Muscle layer of duodenum (tissue), 2 donors: ENCODE data around the gene TRAK1.

Source experiments
- H3K27ac ChIP-seq: one replicate; pipeline ENCODE4 v1.7.0; 2013; ENCODE audit warnings: mild to moderate bottlenecking, low read length
- H3K27me3 ChIP-seq: one replicate; pipeline ENCODE4 v1.7.0; 2013; ENCODE audit warnings: low read depth, mild to moderate bottlenecking, control low read depth, low read length
- H3K36me3 ChIP-seq, 2 donors: one replicate each; pipeline ENCODE4 v1.7.0; 2013; ENCODE audit warnings: low read length in 2 of 2, control low read depth in 1 of 2, mild to moderate bottlenecking in 1 of 2; ENCODE audit not compliant: insufficient read depth in 2 of 2, control insufficient read depth in 1 of 2
- H3K4me1 ChIP-seq, 2 donors: one replicate each; pipeline ENCODE4 v1.7.0; 2013; ENCODE audit warnings: low read length in 2 of 2, mild to moderate bottlenecking in 2 of 2, control low read depth in 1 of 2, moderate library complexity in 1 of 2; ENCODE audit not compliant: insufficient read depth in 2 of 2, control insufficient read depth in 1 of 2
- H3K4me3 ChIP-seq, 2 donors: one replicate each; pipeline ENCODE4 v1.7.0; 2013; ENCODE audit warnings: low read length in 2 of 2, low read depth in 1 of 2, mild to moderate bottlenecking in 1 of 2
- H3K9me3 ChIP-seq, 2 donors: one replicate each; pipeline ENCODE4 v1.7.0; 2013; ENCODE audit warnings: low read length in 2 of 2, control low read depth in 1 of 2, mild to moderate bottlenecking in 1 of 2; ENCODE audit not compliant: control insufficient read depth in 1 of 2
- donor health status: healthy.

Gene TRAK1

DNA sequence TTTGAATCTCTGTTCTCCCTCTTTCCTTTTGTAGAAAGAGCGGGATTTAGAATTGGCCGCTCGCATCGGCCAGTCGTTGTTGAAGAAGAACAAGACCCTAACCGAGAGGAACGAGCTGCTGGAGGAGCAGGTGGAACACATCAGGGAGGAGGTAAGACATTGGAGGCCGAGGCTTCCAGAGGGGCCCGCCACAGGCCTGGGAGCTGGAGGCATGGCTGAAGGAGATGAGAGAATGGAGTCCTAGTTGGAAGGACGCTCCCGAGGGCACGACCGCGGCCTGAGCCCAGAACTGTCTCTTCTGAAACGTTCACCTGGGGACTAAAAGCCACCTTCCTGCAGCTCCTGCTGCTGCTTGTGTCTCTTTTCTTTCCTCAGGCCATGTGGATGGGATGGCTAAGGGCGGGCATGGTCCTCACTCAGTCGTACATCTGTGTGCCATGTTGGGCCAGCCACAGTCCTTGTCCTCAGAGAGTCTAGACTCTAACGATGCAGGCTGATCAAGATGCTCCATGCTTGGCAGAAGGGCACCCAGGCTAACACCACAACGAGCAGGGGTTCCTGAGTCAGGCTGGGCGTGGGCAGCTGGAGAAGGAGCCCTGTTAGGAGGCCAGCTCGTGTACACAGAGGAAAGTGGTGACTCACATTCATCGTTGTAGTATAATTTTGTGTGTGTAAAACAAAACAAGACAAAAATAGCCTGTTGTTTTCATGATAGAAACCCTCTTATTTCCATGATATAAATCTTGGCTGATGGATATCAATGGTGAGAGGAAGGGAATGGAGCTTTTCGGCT is 93.7 kb downstream of the TRAK1 start:
- no peak overlapping the region for H3K27ac ChIP-seq
- peaks cover 9 to 21% of the 10 kb centered on the region in 2 donors for H3K36me3 ChIP-seq

DNA sequence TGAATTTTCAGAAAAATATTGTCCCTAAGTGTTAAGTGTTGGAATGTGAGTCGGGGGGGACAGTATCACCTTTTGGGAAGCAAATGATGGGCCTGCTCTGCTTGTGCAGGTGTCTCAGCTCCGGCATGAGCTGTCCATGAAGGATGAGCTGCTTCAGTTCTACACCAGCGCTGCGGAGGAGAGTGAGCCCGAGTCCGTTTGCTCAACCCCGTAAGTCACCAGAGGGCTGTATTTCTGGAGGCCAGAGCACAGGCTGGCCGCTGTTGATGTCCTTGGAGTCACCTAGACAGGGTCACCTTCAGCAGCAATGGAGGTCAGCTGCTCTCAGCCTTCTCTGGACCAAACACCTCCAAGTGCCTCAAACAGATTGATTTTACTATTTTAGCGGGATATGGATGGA is 96.8 kb downstream of the TRAK1 start:
- H3K27ac ChIP-seq, result no peak overlapping the region
- no peaks in the 10 kb centered on the region for H3K27me3 ChIP-seq
- H3K9me3 ChIP-seq, result no peaks in the 10 kb centered on the region
- H3K36me3 ChIP-seq, result peaks cover 19 to 27% of the 10 kb centered on the region in 2 donors
- H3K4me3 ChIP-seq, result no peak overlapping the region
- peaks cover 0 to 13% of the 10 kb centered on the region in 2 donors for H3K4me1 ChIP-seq

More for the DNA sequence above, 93.7 kb downstream of the TRAK1 start:
- H3K9me3 ChIP-seq, result no peaks in the 10 kb centered on the region
- no peak overlapping the region for H3K4me3 ChIP-seq
- peaks cover under 1 to 3% of the 10 kb centered on the region in 2 donors for H3K4me1 ChIP-seq
- no peaks in the 10 kb centered on the region for H3K27me3 ChIP-seq

GRCh38 chr3:42188376-42188775 is 97.2 kb downstream of the TRAK1 start:
- H3K27ac ChIP-seq, result peak overlapping the region; percentile 46
- H3K4me1 ChIP-seq, result peaks cover 0 to 14% of the 10 kb centered on the region in 2 donors
- no peak overlapping the region for H3K4me3 ChIP-seq
- H3K27me3 ChIP-seq, result no peaks in the 10 kb centered on the region
- peaks cover 19 to 31% of the 10 kb centered on the region in 2 donors for H3K36me3 ChIP-seq
- no peaks in the 10 kb centered on the region for H3K9me3 ChIP-seq

GRCh38 chr3:42189001-42189460 is 97.9 kb downstream of the TRAK1 start:
- Histone ChIP-seq H3K4me1 (peaks cover 0 to 14% of the 10 kb centered on the region in 2 donors), H3K27ac (peak overlapping the region; percentile 46), H3K36me3 (peaks cover 24 to 37% of the 10 kb centered on the region in 2 donors)

DNA sequence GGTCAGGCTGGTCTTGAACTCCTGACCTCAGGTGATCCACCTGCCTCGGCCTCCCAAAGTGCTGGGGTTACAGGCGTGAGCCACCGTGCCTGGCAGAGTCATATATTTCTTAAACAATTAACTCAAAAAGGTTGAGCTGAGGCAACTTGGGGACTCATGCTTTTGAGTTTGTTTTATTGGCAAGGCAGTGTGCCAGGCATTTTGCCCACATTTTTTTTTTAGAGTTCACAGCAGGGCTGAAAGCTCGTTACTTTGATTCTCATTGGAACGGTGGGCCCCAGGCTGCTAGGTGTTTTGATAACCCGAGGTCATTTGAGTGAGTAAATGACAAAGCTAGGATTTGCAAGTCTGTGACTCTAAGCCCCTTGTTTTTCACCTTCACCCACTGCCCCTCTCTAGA is 98.6 kb downstream of the TRAK1 start:
- Histone ChIP-seq H3K9me3 (no peaks in the 10 kb centered on the region), H3K27me3 (no peaks in the 10 kb centered on the region), H3K4me1 (peaks cover 0 to 14% of the 10 kb centered on the region in 2 donors), H3K27ac (no peak overlapping the region), H3K4me3 (no peak overlapping the region), H3K36me3 (peaks cover 30 to 43% of the 10 kb centered on the region in 2 donors)

More at GRCh38 chr3:42189001-42189460, 97.9 kb downstream of the TRAK1 start:
- H3K9me3 ChIP-seq, result no peaks in the 10 kb centered on the region
- H3K4me3 ChIP-seq, result no peak overlapping the region
- no peaks in the 10 kb centered on the region for H3K27me3 ChIP-seq

- H3K4me1 ChIP-seq, result peaks cover 0 to 14% of the 10 kb centered on the region in 2 donors
- no peaks in the 10 kb centered on the region for H3K27me3 ChIP-seq
- no peak overlapping the region for H3K4me3 ChIP-seq
- peaks cover 41 to 51% of the 10 kb centered on the region in 2 donors for H3K36me3 ChIP-seq
- no peak overlapping the region for H3K27ac ChIP-seq
- H3K9me3 ChIP-seq, result no peaks in the 10 kb centered on the region
These were observed 99.7 kb downstream of the TRAK1 start for GRCh38 chr3:42190701-42191442.

DNA sequence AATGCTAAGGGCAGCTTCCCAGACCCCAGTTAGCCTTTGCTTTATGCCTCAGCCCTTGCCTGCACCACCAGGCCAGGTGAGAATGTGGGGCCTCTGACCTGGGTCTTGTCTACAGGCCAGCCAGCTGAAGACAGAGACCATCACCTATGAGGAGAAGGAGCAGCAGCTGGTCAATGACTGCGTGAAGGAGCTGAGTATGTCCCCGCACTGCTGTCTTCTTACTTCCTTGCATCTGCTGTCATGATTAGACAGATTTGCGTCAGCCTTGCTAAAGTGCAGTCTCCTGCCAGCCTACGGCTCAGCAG is 100.2 kb downstream of the TRAK1 start:
- Histone ChIP-seq H3K4me1 (peaks cover 0 to 14% of the 10 kb centered on the region in 2 donors), H3K4me3 (no peak overlapping the region), H3K27ac (no peak overlapping the region), H3K9me3 (no peaks in the 10 kb centered on the region), H3K36me3 (peaks cover 44 to 51% of the 10 kb centered on the region in 2 donors), H3K27me3 (no peaks in the 10 kb centered on the region)

GRCh38 chr3:42192334-42193200 is 101.4 kb downstream of the TRAK1 start:
- Histone ChIP-seq H3K9me3 (no peaks in the 10 kb centered on the region), H3K27me3 (no peaks in the 10 kb centered on the region), H3K4me3 (no peak overlapping the region), H3K36me3 (peaks cover 48 to 60% of the 10 kb centered on the region in 2 donors), H3K4me1 (peaks cover 0 to 14% of the 10 kb centered on the region in 2 donors), H3K27ac (no peak overlapping the region)

GRCh38 chr3:42194943-42195510 is 103.9 kb downstream of the TRAK1 start:
- Histone ChIP-seq H3K27ac (no peak overlapping the region), H3K36me3 (peaks cover 62 to 73% of the 10 kb centered on the region in 2 donors), H3K4me3 (no peak overlapping the region), H3K4me1 (peaks cover 0 to 9% of the 10 kb centered on the region in 2 donors), H3K27me3 (no peaks in the 10 kb centered on the region), H3K9me3 (no peaks in the 10 kb centered on the region)

- Histone ChIP-seq H3K4me1 (peaks cover 0 to 4% of the 10 kb centered on the region in 2 donors), H3K27me3 (no peaks in the 10 kb centered on the region), H3K36me3 (peaks cover 66 to 82% of the 10 kb centered on the region in 2 donors), H3K27ac (no peak overlapping the region), H3K4me3 (no peak overlapping the region), H3K9me3 (no peaks in the 10 kb centered on the region)
These were observed 104.7 kb downstream of the TRAK1 start for GRCh38 chr3:42195879-42196330.
